ENCODE results near the gene COX15. TPM values are rescaled to one million over a fixed set of nuclear protein-coding genes. Genes with fewer than 3 reads are reported as not detected.

Gene COX15
- total and polyA plus RNA-seq, 2 experiments from 2014 or later, result 18.3 to 20.3 TPM

- in situ Hi-C loops (cut with MboI), result no loop called here
- H3K9ac ChIP-seq, result no peak overlapping the region
- peaks cover 3% of the 10 kb centered on the region; the same call in 1 of the 2 replicates for H3K9me2 ChIP-seq (ENCODE audit: insufficient read depth)
- H4K20me1 ChIP-seq (ENCODE audit: insufficient read depth), result no peaks in the 10 kb centered on the region
- peaks cover 22% of the 10 kb centered on the region for H3F3A ChIP-seq (ENCODE audit: insufficient read depth)
- no peaks in the 10 kb centered on the region for H3K27me3 ChIP-seq (replicated peaks; ENCODE audit: insufficient read depth)
- no peak for DNase-seq
- TF ChIP-seq EZH2phosphoT487 (IDR thresholded peaks at IDR 0.05; ENCODE audit: insufficient read depth, low read depth) (no peak), EZH2 (IDR thresholded peaks at IDR 0.05; ENCODE audit: insufficient read depth, poor library complexity, severe bottlenecking) (no peak)
- no peak overlapping the region for H2AFZ ChIP-seq
- no peak overlapping the region for H3K4me3 ChIP-seq
- no peak overlapping the region for H3K4me2 ChIP-seq (ENCODE audit: unreplicated experiment)
- no peaks in the 10 kb centered on the region for H3K36me3 ChIP-seq (ENCODE audit: low read depth)
- no peaks in the 10 kb centered on the region for H3K9me3 ChIP-seq (ENCODE audit: low read depth)
- H3K27ac ChIP-seq, result no peak overlapping the region
- peaks cover 14% of the 10 kb centered on the region for H3K4me1 ChIP-seq (ENCODE audit: insufficient read depth)
- WGBS, 2 experiments (ENCODE audit: low coverage in 1 of 2, low lambda C conversion rate in 2 of 2, missing lambda C conversion rate in 2 of 2), result 87 to 89% methylated on average over 4 of the region's 4 CpGs
- H3K79me2 ChIP-seq (ENCODE audit: insufficient read depth), result no peaks in the 10 kb centered on the region
Measured at GRCh38 chr10:99770408-99771045, 38.6 kb upstream of the COX15 start.

GRCh38 chr10:99769706-99770105 lies 37.8 kb upstream of the COX15 start:
- Histone ChIP-seq H3K9me2 (ENCODE audit: insufficient read depth) (peaks cover 3% of the 10 kb centered on the region; the same call in 1 of the 2 replicates), H3K4me1 (ENCODE audit: insufficient read depth) (peaks cover 11% of the 10 kb centered on the region), H3K27me3 (replicated peaks; ENCODE audit: insufficient read depth) (no peaks in the 10 kb centered on the region), H3K9ac (no peak overlapping the region), H3K36me3 (ENCODE audit: low read depth) (no peaks in the 10 kb centered on the region), H3K27ac (no peak overlapping the region), H3K9me3 (ENCODE audit: low read depth) (no peaks in the 10 kb centered on the region), H3K79me2 (ENCODE audit: insufficient read depth) (no peaks in the 10 kb centered on the region), H3K4me3 (no peak overlapping the region), H2AFZ (no peak overlapping the region), H3K4me2 (ENCODE audit: unreplicated experiment) (no peak overlapping the region), H4K20me1 (ENCODE audit: insufficient read depth) (no peaks in the 10 kb centered on the region), H3F3A (ENCODE audit: insufficient read depth) (peaks cover 20% of the 10 kb centered on the region)
- DNase-seq, result no peak
- TF ChIP-seq EZH2 (IDR thresholded peaks at IDR 0.05; ENCODE audit: insufficient read depth, poor library complexity, severe bottlenecking) (no peak), EZH2phosphoT487 (IDR thresholded peaks at IDR 0.05; ENCODE audit: insufficient read depth, low read depth) (no peak)
- in situ Hi-C loops (cut with MboI), result no loop called here
- WGBS, 2 experiments (ENCODE audit: low coverage in 1 of 2, low lambda C conversion rate in 2 of 2, missing lambda C conversion rate in 2 of 2), result 92 to 94% methylated on average over 5 of the region's 5 CpGs

- H3K9me2 ChIP-seq (ENCODE audit: insufficient read depth), result peaks cover 3% of the 10 kb centered on the region; the same call in 1 of the 2 replicates
- H3K9ac ChIP-seq, result no peak overlapping the region
- in situ Hi-C loops (cut with MboI), result no loop called here
- peak; percentile 62 for DNase-seq
- peaks cover 24% of the 10 kb centered on the region for H3F3A ChIP-seq (ENCODE audit: insufficient read depth)
- peaks cover 11% of the 10 kb centered on the region for H3K4me1 ChIP-seq (ENCODE audit: insufficient read depth)
- no peaks in the 10 kb centered on the region for H3K36me3 ChIP-seq (ENCODE audit: low read depth)
- no peak overlapping the region for H3K4me3 ChIP-seq
- peak overlapping the region; percentile 35 for H3K27ac ChIP-seq
- WGBS, 2 experiments (ENCODE audit: low coverage in 1 of 2, low lambda C conversion rate in 2 of 2, missing lambda C conversion rate in 2 of 2), result 78 to 79% methylated on average over 2 of the region's 2 CpGs
- H4K20me1 ChIP-seq (ENCODE audit: insufficient read depth), result no peaks in the 10 kb centered on the region
- TF ChIP-seq EZH2phosphoT487 (IDR thresholded peaks at IDR 0.05; ENCODE audit: insufficient read depth, low read depth) (no peak), EZH2 (IDR thresholded peaks at IDR 0.05; ENCODE audit: insufficient read depth, poor library complexity, severe bottlenecking) (no peak)
- no peaks in the 10 kb centered on the region for H3K79me2 ChIP-seq (ENCODE audit: insufficient read depth)
- H3K27me3 ChIP-seq (replicated peaks; ENCODE audit: insufficient read depth), result no peaks in the 10 kb centered on the region
- H3K4me2 ChIP-seq (ENCODE audit: unreplicated experiment), result peak overlapping the region; percentile 32
- peak overlapping the region; percentile 45; the same call in 1 of the 2 replicates for H2AFZ ChIP-seq
- H3K9me3 ChIP-seq (ENCODE audit: low read depth), result no peaks in the 10 kb centered on the region
Measured at GRCh38 chr10:99768556-99768955, 36.6 kb upstream of the COX15 start.

GRCh38 chr10:99767901-99768300 lies 36.0 kb upstream of the COX15 start:
- Histone ChIP-seq H3K9me3 (ENCODE audit: low read depth) (no peaks in the 10 kb centered on the region), H2AFZ (no peak overlapping the region), H3K79me2 (ENCODE audit: insufficient read depth) (no peaks in the 10 kb centered on the region), H3K4me3 (no peak overlapping the region), H3K9ac (no peak overlapping the region), H3K36me3 (ENCODE audit: low read depth) (no peaks in the 10 kb centered on the region), H3K27ac (no peak overlapping the region), H4K20me1 (ENCODE audit: insufficient read depth) (no peaks in the 10 kb centered on the region), H3K4me1 (ENCODE audit: insufficient read depth) (peaks cover 11% of the 10 kb centered on the region), H3K4me2 (ENCODE audit: unreplicated experiment) (no peak overlapping the region), H3F3A (ENCODE audit: insufficient read depth) (peaks cover 27% of the 10 kb centered on the region), H3K9me2 (ENCODE audit: insufficient read depth) (peaks cover 3% of the 10 kb centered on the region; the same call in 1 of the 2 replicates), H3K27me3 (replicated peaks; ENCODE audit: insufficient read depth) (no peaks in the 10 kb centered on the region)
- TF ChIP-seq EZH2phosphoT487 (IDR thresholded peaks at IDR 0.05; ENCODE audit: insufficient read depth, low read depth) (no peak), EZH2 (IDR thresholded peaks at IDR 0.05; ENCODE audit: insufficient read depth, poor library complexity, severe bottlenecking) (no peak)
- in situ Hi-C loops (cut with MboI), result no loop called here
- DNase-seq, result no peak
- WGBS, 2 experiments (ENCODE audit: low coverage in 1 of 2, low lambda C conversion rate in 2 of 2, missing lambda C conversion rate in 2 of 2), result 70 to 76% methylated on average over 4 to 5 of the region's 5 CpGs
